Measurements from ENCODE around the gene RBM38.

DNA sequence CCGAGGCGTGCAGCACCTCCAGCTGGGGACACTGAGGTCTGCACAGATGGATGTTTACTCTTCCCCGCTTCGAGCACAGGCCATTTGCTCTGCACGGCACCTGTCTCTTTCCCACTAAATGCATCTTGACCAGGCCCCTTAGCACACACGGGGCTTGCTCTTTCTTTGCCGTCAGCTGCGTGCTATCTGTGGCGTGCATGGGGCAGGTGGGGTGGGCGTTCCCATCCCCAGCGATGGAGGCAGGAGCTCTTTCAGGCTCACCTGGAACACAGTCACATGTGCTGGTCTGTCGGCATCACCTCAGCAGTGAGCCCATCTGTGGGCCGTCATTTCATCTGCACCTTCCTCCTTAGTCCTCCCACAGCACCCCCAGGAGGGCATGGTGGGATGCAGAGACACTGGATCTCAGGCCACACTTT lies 35.1 kb downstream of the RBM38 start:
- TF ChIP-seq, protein P1, sequence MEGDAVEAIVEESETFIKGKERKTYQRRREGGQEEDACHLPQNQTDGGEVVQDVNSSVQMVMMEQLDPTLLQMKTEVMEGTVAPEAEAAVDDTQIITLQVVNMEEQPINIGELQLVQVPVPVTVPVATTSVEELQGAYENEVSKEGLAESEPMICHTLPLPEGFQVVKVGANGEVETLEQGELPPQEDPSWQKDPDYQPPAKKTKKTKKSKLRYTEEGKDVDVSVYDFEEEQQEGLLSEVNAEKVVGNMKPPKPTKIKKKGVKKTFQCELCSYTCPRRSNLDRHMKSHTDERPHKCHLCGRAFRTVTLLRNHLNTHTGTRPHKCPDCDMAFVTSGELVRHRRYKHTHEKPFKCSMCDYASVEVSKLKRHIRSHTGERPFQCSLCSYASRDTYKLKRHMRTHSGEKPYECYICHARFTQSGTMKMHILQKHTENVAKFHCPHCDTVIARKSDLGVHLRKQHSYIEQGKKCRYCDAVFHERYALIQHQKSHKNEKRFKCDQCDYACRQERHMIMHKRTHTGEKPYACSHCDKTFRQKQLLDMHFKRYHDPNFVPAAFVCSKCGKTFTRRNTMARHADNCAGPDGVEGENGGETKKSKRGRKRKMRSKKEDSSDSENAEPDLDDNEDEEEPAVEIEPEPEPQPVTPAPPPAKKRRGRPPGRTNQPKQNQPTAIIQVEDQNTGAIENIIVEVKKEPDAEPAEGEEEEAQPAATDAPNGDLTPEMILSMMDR (IDR thresholded peaks at IDR 0.05) = no peak
- TF ChIP-seq POLR2A (IDR thresholded peaks at IDR 0.05) = no peak

Data from Peyer's patch (tissue), 4 donors.